ENCODE data around the gene ZNF460. TPM values are rescaled to one million over a fixed set of nuclear protein-coding genes. Genes with fewer than 3 reads are reported as not detected.

The ZNF460 gene
- total and polyA plus RNA-seq, 2 of the 13 experiments (the other 11 are each of a cell fraction or from before 2014, with no cell fraction given), result 14.5 to 44.8 TPM

- TF ChIP-seq BRF2 (CRISPR knock-in tag; IDR thresholded peaks at IDR 0.05), result peak; percentile 64; the same call in 1 of the 2 replicates
- no peak for TF ChIP-seq HHEX (CRISPR knock-in tag; IDR thresholded peaks at IDR 0.05)
- peak; percentile 70; the same call in 1 of the 2 replicates for TF ChIP-seq REXO4 (CRISPR knock-in tag; IDR thresholded peaks at IDR 0.05; ENCODE audit: borderline replicate concordance)
- TF ChIP-seq ZBTB34 (CRISPR knock-in tag; IDR thresholded peaks at IDR 0.05), result peak; percentile 67; the same call in 1 of the 2 replicates
- TF ChIP-seq MXD1 (CRISPR knock-in tag; IDR thresholded peaks at IDR 0.05), result 0 out of 2 replicates have a peak, but pooled peaks have one; percentile 54
- peak; percentile 57; the same call in 1 of the 2 replicates for TF ChIP-seq ZNF879 (CRISPR knock-in tag; IDR thresholded peaks at IDR 0.05)
- TF ChIP-seq ZNF513 (CRISPR knock-in tag; conservative IDR thresholded peaks at IDR 0.05), result no peak
- TF ChIP-seq KDM3A (CRISPR knock-in tag; IDR thresholded peaks at IDR 0.05; ENCODE audit: low read depth), result peak; percentile 59; the same call in 1 of the 2 replicates
- TF ChIP-seq HNRNPUL1 (IDR thresholded peaks at IDR 0.05; ENCODE audit: low read depth, low read length), result no peak
- TF ChIP-seq CSRNP1 (CRISPR knock-in tag; IDR thresholded peaks at IDR 0.05), result no peak; the same call in 1 of the 2 replicates
- TF ChIP-seq MXI1 (IDR thresholded peaks at IDR 0.05; ENCODE audit: borderline replicate concordance, low read depth, low read length), result peak; percentile 97; the same call in 2 of the 3 replicates
- no peak for TF ChIP-seq CBX2 (IDR thresholded peaks at IDR 0.05; ENCODE audit: low read depth, low read length)
- TF ChIP-seq CBX2 (CRISPR knock-in tag; IDR thresholded peaks at IDR 0.05; ENCODE audit: low read depth), result no peak
- TF ChIP-seq ZNF577 (CRISPR knock-in tag; IDR thresholded peaks at IDR 0.05; ENCODE audit: borderline replicate concordance, low read depth), result no peak
- TF ChIP-seq PLSCR1 (CRISPR knock-in tag; IDR thresholded peaks at IDR 0.05; ENCODE audit: borderline replicate concordance), result no peak
- peak; percentile 79; the same call in 1 of the 2 replicates for TF ChIP-seq KDM2A (CRISPR knock-in tag; IDR thresholded peaks at IDR 0.05; ENCODE audit: borderline replicate concordance, low read depth)
- TF ChIP-seq CEBPG (CRISPR knock-in tag; IDR thresholded peaks at IDR 0.05), result peak; percentile 99
- TF ChIP-seq SIX1 (CRISPR knock-in tag; IDR thresholded peaks at IDR 0.05; ENCODE audit: borderline replicate concordance), result peak; percentile 41
- TF ChIP-seq ZNF777 (CRISPR knock-in tag; IDR thresholded peaks at IDR 0.05), result peak; percentile 53; the same call in 1 of the 2 replicates
Observed at GRCh38 chr19:57279418-57280164, 694 bp upstream of the ZNF460 start (continued).
